Suppressor macrophage treated with lipopolysaccharide for 4 hours (primary cell): ENCODE data around the gene PAXX.

Experiments used
- DNase-seq: peaks from one replicate; pipeline ENCODE4 v3.0.0-alpha.2; 2020

The PAXX gene

DNA sequence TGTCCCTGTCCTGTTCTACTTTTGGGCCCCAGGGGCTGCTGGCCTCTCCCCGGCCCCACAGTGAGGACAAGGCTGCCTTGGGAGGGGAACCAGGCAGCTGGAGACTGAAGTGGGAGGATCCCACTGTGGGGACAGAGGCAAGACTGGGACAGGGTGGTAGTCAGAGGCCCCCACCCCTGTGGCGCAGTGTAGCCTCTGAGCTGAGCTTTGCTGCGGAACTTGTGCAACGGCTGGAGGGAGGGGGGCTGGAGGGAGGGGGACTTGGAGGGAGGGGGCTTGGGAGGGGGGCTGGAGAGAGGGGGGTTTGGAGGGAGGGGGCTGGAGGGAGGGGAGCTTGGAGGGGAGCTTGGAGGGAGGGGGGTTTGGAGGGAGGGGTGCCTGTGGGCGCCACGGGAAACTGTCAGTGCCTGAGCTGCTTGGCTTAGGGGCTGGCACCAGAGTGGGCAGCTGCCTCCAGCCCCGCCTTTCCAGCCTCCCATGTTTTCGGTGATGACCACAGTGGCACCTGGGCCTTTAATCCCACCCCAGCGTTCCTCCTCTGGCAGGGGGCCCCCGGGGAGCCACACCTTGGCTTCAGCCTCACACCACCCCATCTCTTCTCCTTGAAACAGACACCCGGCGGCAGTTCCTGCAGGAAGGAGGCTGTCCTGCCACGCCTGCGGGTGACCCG, 42.0 kb downstream of the PAXX start:
- peak; percentile 58 for DNase-seq

DNA sequence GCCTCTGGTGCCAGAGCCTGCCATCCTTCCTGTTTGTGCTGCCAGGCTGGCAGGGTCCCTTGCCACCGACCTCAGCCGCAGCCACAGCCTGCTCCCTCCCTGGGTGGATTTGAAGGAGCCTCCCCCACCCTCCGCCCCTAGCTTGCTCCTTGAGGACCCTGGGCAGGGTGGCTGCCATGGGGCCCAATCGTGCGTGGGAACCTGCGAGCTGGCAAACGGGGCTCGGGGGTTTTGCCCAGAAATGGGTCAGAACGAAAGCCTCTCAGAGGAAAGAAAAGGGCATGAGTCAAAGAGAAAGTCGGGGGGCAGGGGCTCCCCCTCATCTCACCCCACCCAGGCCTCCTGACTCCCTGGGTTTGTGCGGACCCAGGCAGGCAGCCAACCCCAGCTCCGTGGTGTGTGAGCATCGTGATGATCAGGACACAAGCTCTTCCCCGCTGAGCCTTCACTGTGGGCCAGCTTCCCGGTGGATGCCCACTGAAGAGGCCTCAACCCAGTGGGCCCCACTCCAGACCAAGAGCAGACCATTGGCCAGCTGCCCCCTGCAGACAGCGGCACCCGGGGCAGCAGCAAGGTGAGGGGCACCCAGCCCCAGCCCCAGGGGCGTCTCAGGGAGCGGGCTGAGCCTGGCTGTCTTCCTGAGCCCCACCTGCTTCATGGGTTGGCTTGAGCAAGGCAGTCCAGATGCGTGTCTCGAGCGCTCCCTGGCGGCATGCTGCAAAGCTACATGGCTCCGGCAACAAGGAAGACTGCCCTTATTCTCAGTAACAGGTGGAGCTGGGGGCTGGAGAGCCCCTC, 42.7 kb downstream of the PAXX start:
- peak; percentile 89 for DNase-seq

DNA sequence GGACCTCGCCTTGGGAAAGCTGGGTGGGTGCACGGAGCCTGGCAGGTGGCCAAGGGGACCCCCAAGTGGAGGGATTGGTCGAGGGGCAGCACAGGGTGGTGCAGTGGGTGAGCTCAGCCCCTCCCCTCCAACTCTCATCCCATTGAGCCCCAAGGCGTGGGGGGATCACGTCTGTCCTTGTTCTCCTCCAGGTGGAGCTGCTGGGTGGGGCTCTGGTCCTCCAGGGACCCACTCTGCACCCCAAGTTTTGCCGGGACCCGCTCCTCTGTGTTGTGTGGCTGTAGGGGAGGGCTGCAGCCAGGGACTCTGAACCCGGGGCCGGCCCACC, 43.2 kb downstream of the PAXX start:
- no peak for DNase-seq

DNA sequence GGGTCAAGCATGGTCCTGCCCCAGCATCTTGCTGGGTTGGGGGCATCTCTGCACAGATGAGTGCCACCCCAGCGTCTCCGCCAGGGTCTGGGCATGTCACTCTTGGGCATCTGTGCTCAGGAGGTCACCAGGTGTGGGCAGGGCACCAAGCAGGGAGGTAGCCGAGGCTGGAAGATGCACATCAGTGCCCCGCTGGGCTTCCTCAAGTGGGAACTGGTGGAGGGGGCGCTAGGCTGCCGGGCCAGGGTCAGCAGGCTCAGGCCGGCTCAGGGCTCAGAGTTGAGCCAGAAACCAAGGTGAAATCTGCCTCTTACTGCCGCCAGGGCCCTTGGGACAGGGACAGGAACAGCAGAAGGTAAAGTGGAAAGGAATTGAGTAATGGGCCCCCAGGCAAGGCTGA, 43.7 kb downstream of the PAXX start:
- no peak for DNase-seq

DNA sequence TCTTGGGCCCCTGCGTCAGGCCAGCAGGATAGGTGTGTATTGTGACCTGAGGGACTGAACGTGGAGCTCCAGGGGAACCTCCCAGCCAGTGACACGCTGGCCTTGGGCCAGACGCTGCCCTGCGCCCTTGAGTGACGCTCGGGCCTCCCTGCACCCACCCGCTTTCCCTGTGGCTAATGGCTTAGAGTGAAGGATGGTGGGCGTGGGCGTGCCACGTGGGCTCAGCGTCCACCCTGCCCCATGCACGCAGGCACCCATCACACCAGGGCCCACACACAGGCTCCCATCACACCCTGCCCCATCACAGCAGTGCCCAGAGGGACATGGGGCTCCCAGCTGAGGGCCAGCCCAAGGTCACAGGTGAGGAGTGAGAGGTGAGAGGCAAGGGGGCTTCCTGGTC, 44.8 kb downstream of the PAXX start:
- DNase-seq, result no peak

DNA sequence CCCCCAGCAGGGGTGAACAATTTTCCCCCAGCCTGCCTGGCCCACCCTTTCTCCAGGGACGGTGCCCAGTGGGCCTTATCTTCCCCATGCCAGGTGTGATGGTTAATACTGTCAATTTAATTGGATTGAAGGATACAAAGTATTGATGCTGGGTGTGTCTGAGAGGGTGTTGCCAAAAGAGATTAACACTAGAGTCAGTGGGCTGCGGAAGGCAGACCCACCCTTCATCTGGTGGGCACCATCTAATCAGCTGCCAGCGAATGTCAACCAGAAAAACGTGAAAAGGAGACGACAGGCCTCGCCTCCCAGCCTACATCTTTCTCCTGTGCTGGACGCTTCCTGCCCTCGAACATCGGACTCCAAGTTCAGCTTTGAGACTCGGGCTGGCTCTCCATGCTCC, 45.3 kb downstream of the PAXX start:
- no peak for DNase-seq

DNA sequence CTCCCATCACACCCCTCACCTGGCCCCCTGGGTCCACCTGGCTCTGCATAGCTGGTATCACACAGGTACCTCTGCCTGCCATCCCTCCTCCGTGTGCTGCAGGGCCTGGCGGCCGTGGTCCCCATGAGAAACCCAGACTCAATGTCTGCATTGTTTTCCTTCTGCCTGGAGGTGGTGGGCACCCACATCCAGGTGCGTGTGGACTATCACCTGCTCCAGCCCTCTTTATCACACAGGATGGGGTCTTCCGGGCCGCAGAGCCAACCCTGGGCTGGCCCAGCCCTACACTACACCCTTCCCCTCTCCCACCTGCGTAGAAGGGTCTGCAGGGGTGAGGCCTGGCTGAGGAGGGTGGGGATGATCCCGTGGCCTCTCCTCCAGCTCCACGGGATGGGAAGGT, 46.7 kb downstream of the PAXX start:
- DNase-seq, result no peak

DNA sequence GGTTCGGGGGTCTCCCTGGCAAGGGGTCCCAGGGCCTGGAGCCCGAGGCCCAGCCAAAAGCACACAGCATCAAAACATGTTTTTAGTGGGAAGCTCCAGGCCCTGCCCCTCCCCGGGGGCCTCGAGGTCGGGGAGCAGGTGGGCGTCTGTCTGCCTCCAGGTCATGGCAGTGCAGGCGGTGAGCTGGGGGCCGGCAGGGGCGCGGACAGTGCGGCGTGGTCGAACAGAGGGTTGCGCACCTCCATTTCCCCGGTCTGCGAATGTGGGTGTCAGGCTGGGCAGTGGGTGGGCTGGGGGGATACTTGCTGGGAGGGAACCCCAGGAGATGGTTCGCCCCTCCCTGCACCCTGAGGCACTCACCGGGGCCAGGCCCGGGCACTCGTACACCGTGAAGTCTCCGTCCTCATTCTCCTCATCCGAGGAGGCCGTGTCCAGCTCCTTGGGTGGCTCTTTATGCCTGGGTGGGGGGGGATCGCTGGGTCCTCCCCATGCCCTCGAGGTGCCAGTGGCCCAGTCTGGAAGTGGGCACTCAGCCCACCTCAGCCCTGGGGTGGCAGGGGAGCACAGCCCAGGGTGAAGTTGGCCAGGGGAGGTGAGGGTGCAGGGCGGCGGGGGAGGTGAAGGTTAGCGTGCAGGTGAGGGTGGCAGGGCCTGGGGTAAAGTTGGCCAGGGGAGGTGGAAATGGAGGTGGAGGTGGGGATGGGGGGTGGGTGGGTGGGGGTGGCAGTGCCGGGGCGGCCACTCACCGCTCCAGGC, 47.6 kb downstream of the PAXX start:
- DNase-seq, result no peak

DNA sequence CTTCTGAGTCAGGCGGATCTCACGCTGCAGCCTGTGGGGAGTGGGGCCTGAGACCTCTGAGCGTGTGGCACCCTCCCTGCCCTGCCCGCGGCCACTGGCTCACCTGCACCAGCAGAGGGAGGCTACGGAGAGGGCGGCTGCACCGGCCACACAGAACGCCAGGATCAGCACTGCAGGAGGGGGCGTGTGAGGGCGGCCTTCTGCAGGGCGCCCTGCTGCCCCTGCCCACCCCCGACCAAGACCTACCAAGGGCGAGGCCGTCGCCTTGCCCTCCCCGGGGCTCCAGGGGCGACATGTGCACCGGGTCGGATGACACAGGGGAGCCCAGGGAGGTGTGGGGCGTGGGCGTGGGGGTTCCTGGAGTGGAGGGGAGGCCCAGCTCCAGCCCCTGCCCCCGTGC, 48.3 kb downstream of the PAXX start:
- no peak for DNase-seq

DNA sequence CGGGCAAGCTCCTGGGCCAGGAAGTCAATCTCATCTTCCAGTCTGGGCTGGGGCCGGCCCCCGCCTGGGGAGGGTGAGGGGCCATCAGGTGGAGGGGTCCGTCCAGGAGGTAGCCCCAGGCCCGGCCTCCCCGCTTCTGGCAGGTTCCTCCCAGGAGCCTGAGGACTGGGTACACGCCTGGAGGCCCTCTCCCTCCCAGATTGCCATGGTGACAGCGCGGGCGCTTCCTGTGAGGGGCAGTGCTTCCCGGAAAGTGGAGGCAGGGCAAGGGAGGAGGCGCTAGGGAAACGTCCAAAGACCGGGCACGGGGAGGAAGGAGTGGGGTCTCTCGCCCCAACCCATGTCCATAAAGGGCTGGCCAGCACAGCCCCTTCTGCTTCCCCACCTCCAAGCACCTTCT, 48.9 kb downstream of the PAXX start:
- DNase-seq, result no peak

DNA sequence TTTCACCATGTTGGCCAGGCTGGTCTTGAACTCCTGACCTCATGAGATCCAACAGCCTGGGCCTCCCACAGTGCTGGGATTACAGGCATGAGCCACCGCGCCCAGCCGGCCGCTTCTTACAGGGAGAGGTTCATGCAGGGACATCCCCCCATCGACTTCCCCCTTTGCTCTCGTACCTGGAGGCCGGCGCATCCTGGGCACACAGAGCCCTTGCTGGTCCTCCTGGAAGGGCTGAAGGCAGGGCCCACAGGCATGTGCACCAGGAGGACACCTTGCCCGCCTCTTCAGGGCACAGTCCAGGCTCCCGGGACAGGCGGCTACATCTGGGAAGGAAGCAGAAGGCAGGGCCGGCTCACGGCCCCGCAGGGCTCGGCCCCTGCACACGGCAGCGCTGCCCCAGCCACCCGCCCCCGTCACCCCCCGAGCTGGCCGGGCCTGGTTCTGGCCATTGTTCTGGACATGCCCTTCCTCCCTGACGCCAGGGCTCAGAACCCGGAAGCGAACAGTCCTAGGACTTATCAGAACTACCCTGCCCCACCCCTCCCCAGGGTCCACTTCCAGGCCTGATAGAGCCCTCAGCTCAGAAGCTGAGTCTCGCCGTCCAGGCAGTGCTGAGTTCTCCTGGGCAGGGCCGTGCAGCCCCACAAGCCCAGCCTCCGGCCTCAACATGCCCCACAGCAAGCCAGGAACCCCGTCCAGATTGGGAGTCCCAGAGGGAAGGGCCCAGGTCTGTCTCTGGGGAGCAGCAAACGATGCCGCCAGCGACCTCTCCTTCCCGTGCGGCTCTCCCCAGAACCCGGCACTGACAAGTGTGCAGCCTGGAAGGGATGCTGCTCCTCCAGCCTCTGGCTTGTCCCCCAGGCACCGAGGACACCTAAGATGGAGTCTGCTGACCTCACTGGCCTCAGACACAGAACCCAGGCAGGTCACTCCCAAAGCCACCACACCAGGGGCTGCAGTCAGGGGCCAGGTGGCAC, 50.8 kb downstream of the PAXX start:
- DNase-seq, result no peak
